Activated CD4-positive, CD25-positive, alpha-beta regulatory T cell (primary cell): ENCODE measurements around the gene LRIT2.
"Not testable (repeated sequence)": the region's sequence is repeated elsewhere in the genome, so short reads cannot be mapped to it uniquely, and the experiment has no call there.

ENCODE experiments used
- DNase-seq, 4 experiments: peaks; one replicate each; lab custom pipeline; 2025; lab: John Stamatoyannopoulos, UW

LRIT2 gene

DNA sequence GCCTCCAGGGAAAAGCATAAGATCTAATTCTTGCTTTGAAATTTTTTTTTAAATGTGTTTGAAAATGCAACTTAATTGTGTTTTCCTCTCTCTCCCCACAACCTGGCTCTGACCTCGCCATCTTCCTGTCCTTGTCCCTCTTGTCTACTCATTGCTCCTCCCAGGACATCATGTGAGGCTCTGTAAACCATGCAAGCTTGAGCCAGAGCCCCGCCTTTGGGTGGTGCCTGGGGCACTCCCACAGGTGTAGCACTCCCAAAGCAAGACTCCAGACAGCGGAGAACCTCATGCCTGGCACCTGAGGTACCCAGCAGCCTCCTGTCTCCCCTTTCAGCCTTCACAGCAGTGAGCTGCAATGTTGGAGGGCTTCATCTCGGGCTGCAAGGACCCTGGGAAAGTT lies 40.8 kb downstream of the LRIT2 start:
- DNase-seq: no peak

- no peak for DNase-seq
Observed at GRCh38 chr10:84181631-84182030, 43.7 kb downstream of the LRIT2 start.

DNA sequence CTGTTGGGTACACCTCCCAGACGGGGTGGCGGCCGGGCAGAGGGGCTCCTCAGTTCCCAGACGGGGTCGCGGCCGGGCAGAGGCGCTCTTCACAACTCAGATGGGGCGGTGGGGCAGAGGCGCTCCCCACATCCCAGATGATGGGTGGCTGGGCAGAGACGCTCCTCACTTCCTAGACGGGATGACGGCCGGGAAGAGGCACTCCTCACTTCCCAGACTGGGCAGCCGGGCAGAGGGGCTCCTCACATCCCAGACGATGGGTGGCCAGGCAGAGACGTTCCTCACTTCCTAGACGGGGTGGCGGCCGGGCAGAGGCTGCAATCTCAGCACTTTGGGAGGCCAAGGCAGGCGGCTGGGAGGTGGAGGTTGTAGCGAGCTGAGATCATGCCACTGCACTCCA lies 45.0 kb downstream of the LRIT2 start:
- not testable (repeated sequence) for DNase-seq

DNA sequence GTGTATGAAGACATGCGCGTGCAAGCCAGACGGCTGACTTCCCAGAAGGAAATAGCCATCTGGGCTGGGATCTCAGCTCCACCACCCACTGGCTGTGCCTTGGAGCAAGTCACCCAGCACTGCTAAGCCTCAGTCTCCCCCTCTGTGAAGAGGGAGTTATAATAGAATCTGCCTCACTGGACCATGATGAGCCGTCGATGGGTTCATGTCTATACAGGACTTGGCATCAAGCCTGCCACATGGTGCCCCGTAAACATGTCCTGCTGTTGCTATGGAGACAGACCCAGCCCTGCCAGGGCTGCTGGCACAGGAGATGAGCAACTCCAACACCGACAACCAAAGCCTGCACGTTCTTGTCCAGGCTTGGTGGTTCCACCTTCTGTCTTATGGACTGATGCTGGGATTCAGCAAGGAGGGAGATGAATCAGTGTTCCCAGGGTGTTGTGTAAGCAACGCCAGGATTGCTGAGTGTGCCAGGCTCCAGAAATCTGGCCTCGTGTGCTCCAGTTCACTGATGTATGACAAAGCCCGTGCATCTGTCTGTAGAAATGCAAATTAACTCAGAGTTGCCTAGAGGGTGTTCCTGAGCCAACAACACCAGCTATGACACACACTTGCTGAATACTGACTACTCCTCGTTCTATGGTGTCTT lies 46.2 kb downstream of the LRIT2 start:
- DNase-seq: no peak

- no peak for DNase-seq
Observed at GRCh38 chr10:84178160-84178609, 47.2 kb downstream of the LRIT2 start.

DNA sequence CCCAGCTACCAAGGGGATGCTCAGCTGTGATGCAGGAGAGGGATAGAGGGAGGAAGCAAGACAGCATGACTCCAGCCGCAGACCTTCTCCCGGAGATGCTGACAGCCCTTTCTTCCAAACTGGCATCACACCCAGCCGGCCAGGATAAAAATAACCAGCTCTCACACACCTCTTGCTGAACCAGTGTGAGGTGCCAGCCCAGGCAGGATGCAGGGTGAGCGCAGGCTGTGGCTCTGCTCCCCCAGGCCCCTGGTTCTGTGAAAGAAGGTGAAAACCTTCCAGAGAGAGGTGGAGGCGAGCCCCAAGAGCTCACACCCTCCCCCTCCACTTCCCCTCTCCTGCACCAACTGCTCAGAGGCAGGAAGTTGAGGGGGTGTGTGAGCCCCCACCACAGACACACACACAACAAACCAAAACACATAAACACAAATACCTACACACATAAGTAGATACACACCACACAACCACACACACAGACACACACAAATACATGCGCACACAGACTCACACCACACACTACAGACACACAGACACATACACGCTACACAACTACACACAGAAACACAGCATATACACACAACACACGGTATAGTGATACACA lies 47.7 kb downstream of the LRIT2 start:
- peak in 1 of 4 experiments; percentile 19 for DNase-seq

DNA sequence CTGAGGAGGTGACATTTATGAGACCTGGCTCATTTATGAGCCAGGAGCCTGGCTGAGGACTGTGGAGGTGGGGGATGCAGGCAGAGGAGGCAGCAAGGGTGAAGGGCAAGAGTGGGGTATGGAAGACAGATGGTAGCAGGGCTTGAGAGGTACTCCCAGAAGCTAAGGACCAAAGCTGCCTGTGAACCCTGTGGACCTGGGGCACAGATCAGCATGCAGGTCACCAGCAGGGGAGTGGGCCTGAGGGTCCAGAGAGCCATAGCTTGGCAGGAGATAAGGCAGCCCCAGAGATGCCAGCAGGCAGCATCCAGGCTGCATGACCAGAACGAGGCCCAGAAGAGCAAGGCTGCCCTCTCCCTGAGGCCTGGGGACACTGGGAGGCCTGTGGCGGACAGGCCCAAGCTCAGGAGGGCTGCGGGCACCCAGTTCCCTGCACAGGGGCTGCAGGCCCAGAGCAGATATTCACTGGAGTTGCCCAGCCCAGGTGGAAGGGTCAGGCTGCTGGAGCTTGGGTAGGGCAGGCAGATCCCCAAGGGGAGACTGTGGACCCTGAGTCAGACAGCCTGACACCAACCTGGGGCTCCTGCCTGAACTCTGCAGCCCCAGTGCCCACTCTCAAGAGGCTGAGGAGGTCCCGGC lies 48.4 kb downstream of the LRIT2 start:
- DNase-seq: no peak

GRCh38 chr10:84176351-84176750 lies 49.0 kb downstream of the LRIT2 start:
- no peak for DNase-seq

DNA sequence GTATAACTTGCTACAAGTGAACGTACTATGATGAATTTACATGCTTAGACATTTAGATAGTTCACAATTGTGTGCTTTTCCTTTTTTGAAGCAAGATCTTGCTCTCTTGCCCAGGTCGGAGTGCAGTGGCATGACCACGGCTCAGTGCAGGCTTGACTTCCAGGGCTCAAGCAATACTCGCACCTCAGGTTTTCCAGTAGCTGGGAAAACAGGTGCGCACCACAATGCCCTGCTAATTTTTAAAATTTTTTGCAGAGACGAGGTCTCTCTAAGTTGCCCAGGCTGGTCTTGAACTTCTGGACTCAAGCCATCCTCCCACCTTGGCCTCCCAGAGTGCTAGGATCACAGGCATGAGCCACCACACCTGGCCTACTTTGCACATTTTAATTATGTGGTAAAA lies 49.9 kb downstream of the LRIT2 start:
- no peak for DNase-seq

DNA sequence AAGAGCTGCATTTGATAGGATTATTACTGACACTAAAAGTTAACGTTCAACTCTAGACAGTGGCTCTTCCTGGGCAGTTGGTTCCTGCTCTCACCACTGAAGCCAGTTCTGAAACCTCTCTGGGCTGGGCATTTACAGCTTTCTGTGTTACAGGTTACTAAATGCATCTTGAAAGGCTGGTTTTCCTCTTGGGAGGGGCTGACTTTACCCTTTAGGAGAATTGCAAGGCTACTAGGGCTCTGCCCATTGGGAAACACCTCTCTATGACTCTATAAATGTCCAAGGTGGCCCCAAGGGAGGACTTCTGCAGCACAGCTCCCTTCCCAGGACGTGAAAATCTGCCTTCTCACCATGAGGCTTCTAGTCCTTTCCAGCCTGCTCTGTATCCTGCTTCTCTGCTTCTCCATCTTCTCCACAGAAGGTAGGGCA lies 51.8 kb downstream of the LRIT2 start, which contains the start of gene GPR15LG:
TSS of gene GPR15LG (plus strand) at position 301 of the 429 bp plus-strand sequence. CDS start at position 352, 51 bp downstream.
- DNase-seq: no peak

GRCh38 chr10:84172467-84173356 lies 52.6 kb downstream of the LRIT2 start:
- no peak for DNase-seq

- not testable (repeated sequence) for DNase-seq
Observed at GRCh38 chr10:84171700-84172466, 53.5 kb downstream of the LRIT2 start.

GRCh38 chr10:84171237-84171636 lies 54.1 kb downstream of the LRIT2 start:
- not testable (repeated sequence) for DNase-seq
